SK-N-SH (cell line): ENCODE results near the gene ITPRID2. TPM values are rescaled to one million over a fixed set of nuclear protein-coding genes. Genes with fewer than 3 reads are reported as not detected.

Experiments
- CTCF ChIA-PET: fragments of 300-600, 350-600 bp; formaldehyde crosslinking; extraction: SDS; loops from one replicate; lab custom pipeline; 2021; lab: Yijun Ruan, JAX
- POLR2A ChIA-PET: fragments of 350-600 bp; sonication (Branson Sonifier 250); formaldehyde crosslinking; extraction: SDS; loops from one replicate; lab custom pipeline; 2020; ENCODE audit warnings: antibody characterized with exemption, inconsistent platforms; lab: Yijun Ruan, JAX
- DNase-seq: peaks from one replicate; pipeline ENCODE4 v3.0.0; 2012
- H2AFZ ChIP-seq: fragments of 200-600 bp; sonication (generic); 2 replicates; pipeline ENCODE4 v1.8.1; 2016; ENCODE audit warnings: antibody characterized with exemption, mild to moderate bottlenecking, low read depth
- H3F3A ChIP-seq: fragments of 200-600 bp; sonication (generic); replicated peaks from 2 replicates; pipeline ENCODE3; 2016; ENCODE audit warnings: antibody characterized with exemption, mild to moderate bottlenecking; ENCODE audit not compliant: insufficient read depth
- H3K27ac ChIP-seq, 2 experiments: fragments of 200-500 bp in 1 of 2; fragments of 200-600 bp in 1 of 2; sonication (Bioruptor generic) in 1 of 2; sonication (generic), shearing (Covaris generic) in 1 of 2; 2 replicates each; pipeline versions ENCODE4 v1.5.1 to v1.6.1; 2014 to 2016; ENCODE audit warnings: low read depth in 2 of 2, inconsistent platforms in 1 of 2, low read length in 1 of 2, mild to moderate bottlenecking in 1 of 2, mixed read lengths in 1 of 2
- H3K27me3 ChIP-seq: fragments of 200-600 bp; sonication (generic), shearing (Covaris generic); 2 replicates; pipeline ENCODE4 v1.6.1; 2016; ENCODE audit warnings: mixed run types; ENCODE audit not compliant: insufficient read depth
- H3K36me3 ChIP-seq, 2 experiments: fragments of 200-500 bp in 1 of 2; fragments of 200-600 bp in 1 of 2; sonication (Bioruptor generic) in 1 of 2; sonication (generic) in 1 of 2; replicated peaks in 1 of 2; 2 replicates each; pipeline versions ENCODE3 to v1.5.1; 2014 to 2016; ENCODE audit warnings: low read length in 1 of 2, mild to moderate bottlenecking in 1 of 2; ENCODE audit not compliant: insufficient read depth in 2 of 2, control insufficient read depth in 1 of 2
- H3K4me1 ChIP-seq, 2 experiments: fragments of 200-500 bp in 1 of 2; fragments of 200-600 bp in 1 of 2; sonication (Bioruptor generic) in 1 of 2; sonication (generic), shearing (Covaris generic) in 1 of 2; 2 replicates each; pipeline versions ENCODE4 v1.5.1 to v1.6.1; 2014 to 2016; ENCODE audit warnings: low read depth in 1 of 2, low read length in 1 of 2, mixed run types in 1 of 2; ENCODE audit not compliant: insufficient read depth in 2 of 2, control insufficient read depth in 1 of 2
- H3K4me2 ChIP-seq: fragments of 200-600 bp; sonication (generic), shearing (Covaris generic); 2 replicates; pipeline ENCODE4 v1.6.1; 2017; ENCODE audit warnings: mixed run types
- H3K4me3 ChIP-seq, 2 experiments: fragments of 200-500 bp in 1 of 2; fragments of 200-600 bp in 1 of 2; sonication (Bioruptor generic) in 1 of 2; sonication (generic), shearing (Covaris generic) in 1 of 2; 2 replicates each; pipeline versions ENCODE4 v1.5.1 to v1.8.1; 2014 to 2016; ENCODE audit warnings: low read depth in 2 of 2, inconsistent platforms in 1 of 2, low read length in 1 of 2, mild to moderate bottlenecking in 1 of 2, mixed read lengths in 1 of 2, moderate library complexity in 1 of 2
- H3K79me2 ChIP-seq: fragments of 200-600 bp; sonication (generic); 2 replicates; pipeline ENCODE4 v1.8.1; 2017; ENCODE audit warnings: mild to moderate bottlenecking; ENCODE audit not compliant: insufficient read depth
- H3K9ac ChIP-seq: fragments of 200-600 bp; sonication (generic); 2 replicates; pipeline ENCODE4 v1.6.1; 2017; ENCODE audit warnings: mixed run types
- H3K9me2 ChIP-seq: fragments of 200-600 bp; sonication (generic); 2 replicates; pipeline ENCODE4 v1.6.1; 2017; ENCODE audit warnings: mixed run types
- H3K9me3 ChIP-seq: fragments of 200-600 bp; sonication (generic); 2 replicates; pipeline ENCODE4 v1.6.1; 2017; ENCODE audit warnings: mixed run types, mild to moderate bottlenecking, moderate library complexity
- H4K20me1 ChIP-seq: fragments of 200-600 bp; sonication (generic); 2 replicates; pipeline ENCODE4 v1.6.1; 2017; ENCODE audit warnings: mild to moderate bottlenecking, mixed run types; ENCODE audit not compliant: insufficient read depth
- EP300 ChIP-seq, 2 experiments: IDR thresholded peaks; 2 replicates each; pipeline versions ENCODE4 v1.4.0 to v1.6.1; 2012; ENCODE audit warnings: borderline replicate concordance in 1 of 2, low read depth in 1 of 2, low read length in 1 of 2
- EZH2phosphoT487 ChIP-seq: fragments of 200-600 bp; sonication (generic); IDR thresholded peaks from 2 replicates; pipeline ENCODE4 v1.6.1; 2017; ENCODE audit warnings: low read depth, mixed run types, mild to moderate bottlenecking, antibody characterized with exemption, moderate library complexity, borderline replicate concordance
- FOSL2 ChIP-seq: IDR thresholded peaks from 2 replicates; pipeline ENCODE4 v1.4.0; 2012; ENCODE audit warnings: low read depth, mild to moderate bottlenecking, moderate library complexity, borderline replicate concordance
- FOXJ3 ChIP-seq: sonication (generic); formaldehyde crosslinking; IDR thresholded peaks from 2 replicates; pipeline ENCODE4 v1.5.1; 2020; ENCODE audit warnings: mild to moderate bottlenecking, missing genetic modification reagents
- GABPA ChIP-seq: IDR thresholded peaks from 2 replicates; pipeline ENCODE4 v1.4.0; 2012; ENCODE audit warnings: low read depth, mild to moderate bottlenecking
- GATA2 ChIP-seq: sonication (generic); formaldehyde crosslinking; IDR thresholded peaks from 2 replicates; pipeline ENCODE4 v1.5.0; 2020; ENCODE audit warnings: mild to moderate bottlenecking, missing genetic modification reagents
- JUND ChIP-seq: IDR thresholded peaks from 2 replicates; pipeline ENCODE4 v1.4.0; 2012
- MAX ChIP-seq: IDR thresholded peaks from 2 replicates; pipeline ENCODE4 v1.4.0; 2012; ENCODE audit warnings: low read depth
- MXI1 ChIP-seq: IDR thresholded peaks from 2 replicates; pipeline ENCODE4 v1.6.1; 2012; ENCODE audit warnings: mild to moderate bottlenecking, low read depth, low read length, improper control_type of control experiment
- PBX3 ChIP-seq: IDR thresholded peaks from 2 replicates; pipeline ENCODE4; 2012
- POLR2AphosphoS5 ChIP-seq: IDR thresholded peaks from 2 replicates; pipeline ENCODE4 v1.6.1; 2012; ENCODE audit warnings: low read depth, low read length
- RCOR1 ChIP-seq: fragments of 150-350 bp; IDR thresholded peaks from 2 replicates; pipeline ENCODE4 v1.6.1; 2017; ENCODE audit warnings: antibody characterized with exemption, low read length
- REST ChIP-seq: IDR thresholded peaks from 2 replicates; pipeline ENCODE4 v1.6.1; 2012; ENCODE audit warnings: mild to moderate bottlenecking, low read depth, low read length, moderate library complexity
- RXRA ChIP-seq: IDR thresholded peaks from 2 replicates; pipeline ENCODE4 v1.4.0; 2012; ENCODE audit warnings: low read depth, mild to moderate bottlenecking, borderline replicate concordance
- SIN3A ChIP-seq: IDR thresholded peaks from 2 replicates; pipeline ENCODE4 v1.6.1; 2012; ENCODE audit warnings: low read depth, mild to moderate bottlenecking, low read length, moderate library complexity, borderline replicate concordance
- TEAD4 ChIP-seq: IDR thresholded peaks from 2 replicates; pipeline ENCODE4 v1.4.0; 2012; ENCODE audit warnings: mild to moderate bottlenecking, borderline replicate concordance; ENCODE audit not compliant: insufficient read depth
- YY1 ChIP-seq: IDR thresholded peaks from 2 replicates; pipeline ENCODE4 v1.4.0; 2012; ENCODE audit warnings: low read depth, mild to moderate bottlenecking
- ZBTB33 ChIP-seq: IDR thresholded peaks from 2 replicates; pipeline ENCODE4 v1.4.0; 2012; ENCODE audit warnings: low read depth, borderline replicate concordance
- WGBS: methylation state at CpG from one replicate; pipeline ENCODE4 v1.1.6; 2017; ENCODE audit warnings: low lambda C conversion rate; 5-methylcytosine and 5-hydroxymethylcytosine counted together
- polyA plus RNA-seq, 3 experiments: library from polyadenylated mRNA; depleted of rRNA; stranded (reverse); fragments of >200 nt; gene quantifications; 2 replicates each; pipeline ENCODE4 v1.2.3, GENCODE V29; 2012

ITPRID2 gene
- polyA plus RNA-seq, 1 of the 3 experiments (the other 2 are of a cell fraction) = 41.9 TPM

- H3K9me3 ChIP-seq = no peaks in the 10 kb centered on the region
- TF ChIP-seq ZBTB33 = no peak
- no peak for TF ChIP-seq EP300 (IDR thresholded peaks at IDR 0.05; ENCODE audit: borderline replicate concordance in 1 of 2, low read depth in 1 of 2, low read length in 1 of 2)
- TF ChIP-seq EZH2phosphoT487 = no peak
- no peak for TF ChIP-seq RXRA
- no peak for TF ChIP-seq GATA2 (CRISPR knock-in tag)
- TF ChIP-seq PBX3 = no peak
- TF ChIP-seq MXI1 = no peak
- no peak for TF ChIP-seq SIN3A
- TF ChIP-seq REST = no peak
- no peak for TF ChIP-seq TEAD4
- no peak for TF ChIP-seq POLR2AphosphoS5
- no peak for TF ChIP-seq JUND
- no peak for TF ChIP-seq RCOR1
- TF ChIP-seq MAX = no peak
- TF ChIP-seq FOSL2 = no peak
- TF ChIP-seq GABPA = no peak
- TF ChIP-seq YY1 = no peak
- TF ChIP-seq FOXJ3 (CRISPR knock-in tag) = no peak
- H3K9ac ChIP-seq = no peak overlapping the region
- ChIA-PET POLR2A (no interaction called here), CTCF (no interaction called here)
- 86% methylated on average over 4 of the region's 4 CpGs for whole genome bisulfite sequencing
- H3K27ac ChIP-seq = no peak overlapping the region
- H3K9me2 ChIP-seq = no peaks in the 10 kb centered on the region
- no peaks in the 10 kb centered on the region for H3K36me3 ChIP-seq
- H3K4me1 ChIP-seq = no peaks in the 10 kb centered on the region; a peak in 1 of 4 replicates
- DNase-seq = no peak
- H4K20me1 ChIP-seq = no peaks in the 10 kb centered on the region
- H3K4me2 ChIP-seq = no peak overlapping the region
- no peaks in the 10 kb centered on the region for H3K79me2 ChIP-seq
- H2AFZ ChIP-seq = no peak overlapping the region
- H3K27me3 ChIP-seq = no peaks in the 10 kb centered on the region
- peaks cover 3% of the 10 kb centered on the region for H3F3A ChIP-seq
- no peak overlapping the region for H3K4me3 ChIP-seq
These were observed 28.8 kb upstream of the ITPRID2 start for GRCh38 chr2:181862583-181863281.
